ENCODE measurements around the gene ROBO2. TPM values are rescaled to one million over a fixed set of nuclear protein-coding genes. Genes with fewer than 3 reads are reported as not detected.

ROBO2 gene
- total RNA-seq, 6 experiments from 2014 or later, result 0.09 to 0.36 (median 0.20) TPM

GRCh38 chr3:77535116-77535515 lies 495.2 kb downstream of the ROBO2 start:
- no peak for TF ChIP-seq CTCF (IDR thresholded peaks at IDR 0.05)
- Mint-ChIP-seq H3K27ac (no peak overlapping the region), H3K27me3 (ENCODE audit: insufficient read depth) (no peaks in the 10 kb centered on the region), H3K36me3 (ENCODE audit: low read depth) (no peaks in the 10 kb centered on the region), H3K4me1 (ENCODE audit: low read depth) (no peaks in the 10 kb centered on the region; the same call in 1 of the 2 replicates), H3K4me3 (no peak overlapping the region), H3K9me3 (peaks cover 9% of the 10 kb centered on the region)
- no peak for DNase-seq

- Mint-ChIP-seq H3K36me3 (ENCODE audit: low read depth) (no peaks in the 10 kb centered on the region), H3K4me3 (no peak overlapping the region), H3K27ac (no peak overlapping the region), H3K27me3 (ENCODE audit: insufficient read depth) (no peaks in the 10 kb centered on the region), H3K4me1 (ENCODE audit: low read depth) (no peaks in the 10 kb centered on the region; the same call in 1 of the 2 replicates), H3K9me3 (peaks cover 9% of the 10 kb centered on the region)
- TF ChIP-seq CTCF (IDR thresholded peaks at IDR 0.05), result no peak
- DNase-seq, result no peak
Observed at GRCh38 chr3:77536038-77536775, 496.3 kb downstream of the ROBO2 start.

- TF ChIP-seq CTCF (IDR thresholded peaks at IDR 0.05), result no peak
- no peak for DNase-seq
- no peaks in the 10 kb centered on the region for H3K27me3 Mint-ChIP-seq (ENCODE audit: insufficient read depth)
- H3K4me3 Mint-ChIP-seq, result no peak overlapping the region
- no peaks in the 10 kb centered on the region for H3K4me1 Mint-ChIP-seq (ENCODE audit: low read depth)
- no peaks in the 10 kb centered on the region for H3K36me3 Mint-ChIP-seq (ENCODE audit: low read depth)
- no peak overlapping the region for H3K27ac Mint-ChIP-seq
- H3K9me3 Mint-ChIP-seq, result peaks cover 5% of the 10 kb centered on the region
Observed at GRCh38 chr3:77539014-77539413, 499.1 kb downstream of the ROBO2 start.

GRCh38 chr3:77539677-77540076 lies 499.8 kb downstream of the ROBO2 start:
- no peak for DNase-seq
- no peak for TF ChIP-seq CTCF (IDR thresholded peaks at IDR 0.05)
- Mint-ChIP-seq H3K36me3 (ENCODE audit: low read depth) (no peaks in the 10 kb centered on the region), H3K27ac (no peak overlapping the region), H3K4me3 (no peak overlapping the region), H3K27me3 (ENCODE audit: insufficient read depth) (no peaks in the 10 kb centered on the region), H3K4me1 (ENCODE audit: low read depth) (no peaks in the 10 kb centered on the region), H3K9me3 (peaks cover 5% of the 10 kb centered on the region; the same call in 1 of the 2 replicates)

- DNase-seq, result no peak
- H3K9me3 Mint-ChIP-seq, result peaks cover 5% of the 10 kb centered on the region; the same call in 1 of the 2 replicates
- no peaks in the 10 kb centered on the region for H3K36me3 Mint-ChIP-seq (ENCODE audit: low read depth)
- H3K27me3 Mint-ChIP-seq (ENCODE audit: insufficient read depth), result no peaks in the 10 kb centered on the region; the same call in 1 of the 2 replicates
- no peak overlapping the region for H3K27ac Mint-ChIP-seq
- TF ChIP-seq CTCF (IDR thresholded peaks at IDR 0.05), result no peak
- no peaks in the 10 kb centered on the region for H3K4me1 Mint-ChIP-seq (ENCODE audit: low read depth)
- no peak overlapping the region for H3K4me3 Mint-ChIP-seq
Observed at GRCh38 chr3:77541203-77541922, 501.5 kb downstream of the ROBO2 start.

All from HFFc6 (cell line).